ENCODE measurements around the gene ACVR1B.

Gene ACVR1B

GRCh38 chr12:51907083-51907855 is 44.2 kb upstream of the ACVR1B start, which contains the start of gene ACVRL1:
ACVRL1 (plus strand) TSS chr12:51907504; CDS start chr12:51912475, 4,971 bp downstream.
- H3K4me3 ChIP-seq (ENCODE audit: low read depth, low read length) = peak within 1 kb of the TSS; percentile 48
- no peak for TF ChIP-seq CTCF (IDR thresholded peaks at IDR 0.05; ENCODE audit: low read depth, low read length)

GRCh38 chr12:51907856-51908425 is 43.6 kb upstream of the ACVR1B start:
- no peak for TF ChIP-seq CTCF (IDR thresholded peaks at IDR 0.05; ENCODE audit: low read depth, low read length)
- H3K4me3 ChIP-seq (ENCODE audit: low read depth, low read length) = peak overlapping the region; percentile 48

GRCh38 chr12:51908876-51909592 is 42.5 kb upstream of the ACVR1B start:
- no peak overlapping the region for H3K4me3 ChIP-seq (ENCODE audit: low read depth, low read length)
- TF ChIP-seq CTCF (IDR thresholded peaks at IDR 0.05; ENCODE audit: low read depth, low read length) = no peak

GRCh38 chr12:51910168-51910567 is 41.3 kb upstream of the ACVR1B start:
- no peak overlapping the region for H3K4me3 ChIP-seq (ENCODE audit: low read depth, low read length)
- TF ChIP-seq CTCF (IDR thresholded peaks at IDR 0.05; ENCODE audit: low read depth, low read length) = no peak

GRCh38 chr12:51910691-51911090 is 40.8 kb upstream of the ACVR1B start:
- no peak for TF ChIP-seq CTCF (IDR thresholded peaks at IDR 0.05; ENCODE audit: low read depth, low read length)
- no peak overlapping the region for H3K4me3 ChIP-seq (ENCODE audit: low read depth, low read length)

GRCh38 chr12:51911307-51911706 is 40.2 kb upstream of the ACVR1B start:
- H3K4me3 ChIP-seq (ENCODE audit: low read depth, low read length) = no peak overlapping the region
- no peak for TF ChIP-seq CTCF (IDR thresholded peaks at IDR 0.05; ENCODE audit: low read depth, low read length)
